GM18868 (cell line): Measurements from ENCODE around the gene FITM1.

Experiments used
- ATAC-seq: cut with Tn5 transposase; IDR thresholded peaks from one replicate; pipeline ENCODE4 v1.9.1; 2021; ENCODE audit warnings: mild to moderate bottlenecking, moderate library complexity; ENCODE audit not compliant: unreplicated experiment

FITM1 gene

DNA sequence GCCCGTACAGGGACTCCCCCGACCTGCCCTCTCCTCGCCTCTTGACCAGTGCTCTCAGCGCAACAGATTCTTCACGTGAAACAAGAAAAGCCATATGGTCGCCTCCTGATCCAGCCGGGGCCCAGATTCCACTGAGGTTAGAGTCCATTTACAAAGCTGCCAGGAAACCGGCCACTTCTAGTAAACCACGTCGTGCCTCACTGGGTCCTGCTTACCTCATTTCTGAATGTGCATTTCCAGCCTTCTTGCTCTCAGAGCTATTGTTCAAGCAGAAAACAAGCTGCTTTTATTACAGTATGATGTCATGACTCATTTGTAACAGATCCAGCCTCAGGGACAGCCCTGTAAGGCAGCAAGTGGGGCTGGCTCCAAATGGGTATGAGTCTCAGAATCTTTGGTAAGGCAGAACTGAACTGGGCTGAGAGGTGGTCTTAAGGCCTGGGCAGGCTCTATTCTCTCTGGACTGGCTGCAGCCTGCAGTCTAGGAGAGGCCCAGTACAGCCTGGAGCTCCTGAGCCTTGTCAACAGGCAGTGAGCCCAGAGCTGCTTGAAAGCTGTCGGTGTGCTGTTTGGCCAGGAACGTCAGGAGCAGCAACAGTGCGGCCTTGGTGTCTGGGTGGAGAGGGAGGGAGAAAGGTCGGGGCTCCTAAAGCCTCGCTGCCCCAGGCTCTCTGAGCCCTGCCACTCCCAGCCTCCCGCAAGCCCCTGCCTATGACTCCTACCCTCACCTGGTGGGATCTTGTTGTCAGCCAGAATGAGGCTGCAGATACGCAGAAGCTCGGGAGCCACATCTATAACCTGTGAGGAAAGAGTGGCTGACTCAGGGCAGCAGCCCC lies 49.7 kb downstream of the FITM1 start:
- ATAC-seq, result no peak

DNA sequence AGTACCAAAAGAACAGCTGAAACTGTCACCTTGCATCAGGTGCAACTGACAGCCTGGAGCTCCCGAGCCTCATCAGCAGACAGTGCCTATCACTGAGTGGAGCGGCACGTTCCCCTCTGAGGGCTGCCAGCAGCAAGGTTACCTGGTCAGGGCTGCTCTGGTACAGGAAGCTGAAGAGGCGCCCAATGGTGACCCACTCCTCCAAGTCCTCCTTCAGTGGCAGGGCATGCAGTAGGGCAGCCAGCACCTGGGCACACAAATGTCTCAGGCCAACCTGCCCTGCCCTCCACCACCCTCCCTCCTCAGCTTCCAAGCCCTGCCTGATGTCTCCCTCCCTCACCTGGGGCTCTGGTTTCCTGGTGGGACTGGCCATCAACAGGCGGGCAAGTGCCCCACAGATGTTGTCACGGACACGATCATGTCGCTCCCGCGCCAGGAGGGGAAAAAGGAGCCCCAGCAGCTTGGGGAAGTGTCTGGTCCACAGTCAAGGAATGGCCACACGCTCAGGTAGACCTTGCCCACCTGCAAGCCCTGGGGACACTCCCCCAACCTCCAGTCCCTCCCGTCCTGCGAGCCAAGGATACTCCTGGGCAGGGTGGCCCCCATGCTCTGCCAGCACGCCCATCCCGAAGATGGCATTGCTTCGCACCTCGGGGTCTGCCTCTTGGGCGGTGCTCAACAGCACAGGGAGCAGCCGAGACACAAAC lies 51.1 kb downstream of the FITM1 start:
- ATAC-seq, result no peak
